Activated CD8-positive, alpha-beta memory T cell treated with anti-CD3 and anti-CD28 coated beads, Interleukin-2, amount 50 U/mL, for 1 hour (primary cell): ENCODE measurements around the gene MBOAT2.
"Not testable (repeated sequence)": the region's sequence is repeated elsewhere in the genome, so short reads cannot be mapped to it uniquely, and the experiment has no call there.

Experiments used
- DNase-seq: peaks from one replicate; pipeline ENCODE4 v3.0.0-alpha.2; 2020; ENCODE audit errors: extremely low read depth

MBOAT2 gene

DNA sequence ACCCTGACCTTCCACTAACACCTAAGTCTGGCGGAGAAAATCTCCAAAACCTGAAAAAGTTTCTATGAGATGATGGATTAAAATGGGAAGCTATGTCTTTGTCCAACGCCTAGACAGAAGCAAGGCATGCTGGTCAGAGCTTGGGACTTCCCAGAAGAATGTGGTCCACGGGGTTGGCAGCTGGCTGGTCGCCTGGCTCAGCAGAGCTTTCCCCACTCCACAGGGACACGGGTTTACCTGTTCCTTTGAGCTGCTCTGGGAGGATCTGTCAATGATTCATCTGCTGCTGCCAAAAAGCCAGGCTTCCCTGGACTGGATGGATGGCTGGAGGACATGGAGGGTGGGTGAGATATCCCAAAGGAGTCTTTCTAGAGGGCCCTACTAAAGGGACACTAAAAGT, 10.8 kb downstream of the MBOAT2 start:
- no peak for DNase-seq

- no peak for DNase-seq
These were observed 13.9 kb downstream of the MBOAT2 start for GRCh38 chr2:8989536-8990079.

DNA sequence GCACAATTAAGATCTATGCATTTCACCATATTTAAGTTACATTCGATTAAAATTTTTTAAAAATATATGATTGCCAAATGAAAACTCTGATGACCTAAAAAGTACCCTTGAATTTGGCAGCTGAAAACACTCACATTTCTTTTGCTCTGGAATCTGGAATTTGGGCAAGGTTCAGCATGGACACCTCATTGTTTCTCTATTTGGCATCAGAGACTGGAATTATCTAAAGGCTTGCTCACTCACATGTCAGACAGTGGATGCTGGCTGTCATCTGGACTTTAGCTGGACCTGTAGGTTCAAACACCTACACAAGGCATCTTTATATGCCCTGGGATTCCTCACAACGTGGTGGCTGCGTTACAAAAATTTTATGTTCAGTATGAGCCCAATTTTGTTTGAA, 16.1 kb downstream of the MBOAT2 start:
- DNase-seq, result no peak

- no peak for DNase-seq
These were observed 17.0 kb downstream of the MBOAT2 start for GRCh38 chr2:8986327-8986976.

DNA sequence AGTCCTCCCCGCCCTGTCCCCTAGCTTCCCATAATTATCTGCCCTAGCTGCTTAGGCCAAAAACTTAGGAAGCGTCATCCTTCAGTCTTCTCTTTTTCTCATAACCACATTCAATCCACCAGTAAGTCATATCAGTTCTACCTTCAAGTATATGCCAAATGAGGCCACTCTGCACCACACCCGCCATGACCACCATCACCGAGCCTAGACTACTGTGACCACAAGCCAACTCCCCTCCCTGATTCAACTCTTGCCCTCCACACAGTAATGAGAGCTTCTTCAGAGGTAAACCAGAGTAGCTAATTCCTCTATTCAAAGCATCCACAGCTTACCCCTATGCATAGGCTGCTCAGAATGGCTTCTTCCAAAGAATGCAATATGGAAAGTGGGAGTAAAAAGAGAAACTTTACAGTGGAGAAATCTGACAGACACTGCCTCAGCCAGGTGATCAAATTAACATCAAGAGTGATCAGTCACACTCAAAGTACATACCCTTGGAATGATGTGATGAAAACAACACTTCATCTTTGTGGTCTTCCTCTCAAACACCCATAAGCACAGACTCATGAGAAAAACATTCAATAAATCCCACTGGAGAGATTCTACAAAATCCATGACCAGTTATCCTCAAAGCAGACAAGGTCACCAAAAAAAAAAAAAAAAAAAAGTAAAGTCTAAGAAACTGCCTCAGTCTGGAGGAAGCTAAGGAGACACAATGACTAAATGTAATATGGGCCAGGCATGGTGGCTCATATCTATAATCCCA, 17.7 kb downstream of the MBOAT2 start:
- no peak for DNase-seq

GRCh38 chr2:8984855-8985254, 18.6 kb downstream of the MBOAT2 start:
- DNase-seq, result no peak

- DNase-seq, result no peak
These were observed 19.3 kb downstream of the MBOAT2 start for GRCh38 chr2:8984157-8984556.

DNA sequence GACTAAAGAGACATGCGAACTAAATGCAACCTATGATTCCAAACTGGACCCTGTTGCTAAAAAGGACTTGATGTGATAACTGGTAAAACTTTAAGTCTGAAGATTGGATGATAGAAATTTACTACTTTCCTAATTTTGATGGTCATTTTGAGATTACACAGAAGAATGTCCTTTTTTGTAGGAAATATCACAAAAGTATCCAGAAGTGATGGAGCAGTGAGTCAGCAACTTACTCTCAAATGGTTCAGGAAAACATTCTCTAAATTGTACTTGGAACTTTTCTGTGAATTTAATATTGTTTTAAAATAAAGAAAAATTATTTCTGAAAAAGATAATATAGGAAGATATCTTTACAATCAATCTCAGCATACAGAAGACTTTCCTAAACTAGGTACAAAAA, 19.9 kb downstream of the MBOAT2 start:
- DNase-seq, result no peak

- no peak for DNase-seq
These were observed 21.6 kb downstream of the MBOAT2 start for GRCh38 chr2:8981876-8982275.

GRCh38 chr2:8980096-8980495, 23.4 kb downstream of the MBOAT2 start:
- DNase-seq, result no peak

GRCh38 chr2:8977758-8978157, 25.7 kb downstream of the MBOAT2 start:
- DNase-seq, result no peak

DNA sequence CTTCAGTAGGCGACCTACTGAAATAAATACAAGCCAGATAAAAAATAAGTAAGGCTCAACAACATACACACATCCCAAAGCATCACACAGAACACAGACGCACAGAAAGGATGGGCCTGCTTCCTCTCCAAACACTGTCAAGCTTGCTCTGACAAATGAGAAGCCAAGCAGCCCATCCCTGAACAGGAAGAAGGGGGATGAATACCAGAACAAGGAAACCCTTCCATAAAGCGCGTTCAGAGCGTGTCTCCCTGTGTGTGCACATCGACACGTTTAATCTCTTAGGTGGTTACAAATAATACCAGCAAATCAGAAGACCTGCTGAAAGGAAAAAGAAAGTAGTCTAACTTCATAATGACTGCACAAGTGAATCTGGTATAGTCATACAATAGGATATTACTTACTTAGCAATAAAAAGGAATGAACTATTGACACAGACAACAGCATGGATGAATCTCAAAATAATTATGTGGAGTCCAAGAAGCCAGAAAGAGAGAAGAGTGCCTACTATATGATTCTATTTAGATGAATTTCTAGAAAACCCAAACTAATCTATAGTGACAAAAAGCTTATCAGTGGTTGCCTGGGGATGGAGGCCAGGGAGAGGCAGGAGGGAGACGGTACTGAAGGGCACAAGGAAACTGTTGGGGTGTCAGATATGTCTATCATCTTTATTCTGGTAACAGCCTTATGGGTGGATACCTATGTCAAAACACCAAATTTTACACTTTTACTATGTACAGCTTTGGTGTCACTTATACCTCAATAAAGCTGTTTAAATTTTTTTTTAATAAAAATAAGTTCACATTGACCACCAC, 26.8 kb downstream of the MBOAT2 start:
- DNase-seq, result no peak

GRCh38 chr2:8974016-8974415, 29.5 kb downstream of the MBOAT2 start:
- no peak for DNase-seq

DNA sequence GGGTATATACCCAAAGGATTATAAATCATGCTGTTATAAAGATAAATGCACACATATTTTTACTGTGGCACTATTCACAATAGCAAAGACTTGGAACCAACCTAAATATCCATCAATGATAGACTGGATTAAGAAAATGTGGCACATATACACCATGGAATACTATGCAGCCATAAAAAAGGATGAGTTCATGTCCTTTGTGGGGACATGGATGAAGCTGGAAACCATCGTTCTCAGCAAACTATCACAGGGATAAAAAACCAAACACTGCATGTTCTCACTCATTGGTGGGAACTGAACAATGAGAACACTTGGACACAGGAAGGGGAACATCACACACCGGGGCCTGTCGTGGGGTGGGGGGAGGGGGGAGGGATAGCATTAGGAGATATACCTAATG, 30.5 kb downstream of the MBOAT2 start:
- not testable (repeated sequence) for DNase-seq

DNA sequence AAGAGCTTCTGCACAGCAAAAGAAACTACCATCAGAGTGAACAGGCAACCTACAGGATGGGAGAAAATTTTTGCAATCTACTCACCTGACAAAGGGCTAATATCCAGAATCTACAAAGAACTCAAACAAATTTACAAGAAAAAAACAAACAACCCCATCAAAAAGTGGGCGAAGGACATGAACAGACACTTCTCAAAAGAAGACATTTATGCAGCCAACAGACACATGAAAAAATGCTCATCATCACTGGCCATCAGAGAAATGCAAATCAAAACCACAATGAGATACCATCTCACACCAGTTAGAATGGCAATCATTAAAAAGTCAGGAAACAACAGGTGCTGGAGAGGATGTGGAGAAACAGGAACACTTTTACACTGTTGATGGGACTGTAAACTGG, 30.9 kb downstream of the MBOAT2 start:
- DNase-seq, result not testable (repeated sequence)

GRCh38 chr2:8969348-8969747, 34.1 kb downstream of the MBOAT2 start:
- not testable (repeated sequence) for DNase-seq

DNA sequence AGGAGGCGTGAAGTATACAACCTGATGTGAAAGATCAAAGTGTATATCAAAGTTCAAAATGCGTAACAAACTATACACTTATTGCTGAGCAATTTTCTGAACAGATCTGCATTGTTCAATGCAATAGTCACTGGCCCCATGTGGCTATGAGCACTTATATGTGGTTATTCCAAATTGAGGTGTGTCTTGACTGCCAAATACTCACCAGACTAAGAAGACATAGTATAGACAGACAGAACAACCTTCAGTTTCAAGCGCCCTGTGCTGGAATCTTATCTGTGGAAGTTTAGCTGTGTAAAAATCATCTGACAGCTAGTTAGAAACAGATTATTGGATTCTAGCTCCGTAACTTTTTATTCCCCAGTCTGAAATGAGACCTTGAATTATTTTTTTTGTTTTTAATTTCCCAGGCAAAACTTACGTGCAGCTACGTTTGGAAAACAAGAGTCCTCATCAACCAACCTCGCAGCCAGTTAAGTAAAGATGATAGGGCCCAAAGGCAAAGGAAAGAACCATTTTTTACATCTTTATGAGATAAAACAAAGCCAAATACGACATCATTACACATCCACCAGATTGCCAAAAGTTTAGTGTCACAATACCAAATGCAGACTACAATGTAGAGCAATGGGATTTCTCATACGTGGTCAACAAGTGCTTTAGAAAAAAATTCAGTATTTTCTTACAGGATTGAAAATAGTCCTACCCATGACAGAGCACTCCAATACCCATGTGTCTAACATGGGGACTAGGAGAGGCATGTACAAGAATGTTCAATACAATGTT, 37.2 kb downstream of the MBOAT2 start:
- DNase-seq, result no peak

- no peak for DNase-seq
These were observed 38.1 kb downstream of the MBOAT2 start for GRCh38 chr2:8965216-8965969.

DNA sequence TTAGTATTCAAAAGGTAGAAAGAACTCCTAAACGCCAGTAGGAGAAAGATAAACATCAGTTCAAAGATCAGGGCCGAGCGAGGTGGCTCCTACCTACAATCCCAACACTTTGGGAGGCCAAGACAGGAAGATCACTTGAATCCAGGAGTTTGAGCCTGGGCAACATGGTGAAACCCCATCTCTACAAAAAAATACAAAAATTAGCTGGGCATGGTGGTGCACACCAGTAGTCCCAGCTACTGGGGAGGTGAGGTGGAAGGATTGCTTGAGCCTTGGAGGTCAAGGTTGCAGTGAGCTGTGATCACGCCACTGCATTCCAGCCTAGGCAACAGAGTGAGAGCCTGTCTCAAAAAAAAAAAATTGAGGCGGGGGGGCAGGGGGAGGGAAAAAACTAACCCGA, 40.6 kb downstream of the MBOAT2 start:
- no peak for DNase-seq

- no peak for DNase-seq
These were observed 45.9 kb downstream of the MBOAT2 start for GRCh38 chr2:8957628-8958027.

DNA sequence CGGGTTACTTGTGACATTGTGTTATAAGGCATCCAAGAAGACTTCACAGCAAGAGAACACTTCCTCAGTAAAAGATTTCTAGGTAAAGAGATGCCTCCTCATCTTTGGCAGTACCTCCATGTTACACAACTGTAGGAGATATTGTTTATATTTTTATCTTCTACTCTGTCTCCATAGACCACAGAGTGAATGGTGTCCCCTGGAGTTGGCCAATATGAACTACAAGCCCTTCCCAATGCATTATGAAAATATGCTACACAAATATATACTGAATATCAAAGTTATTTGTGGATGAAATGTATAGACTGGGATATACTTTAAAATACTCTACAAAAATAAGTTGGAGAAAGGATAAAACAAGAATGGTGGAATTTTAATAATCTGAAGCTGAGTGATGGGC, 46.7 kb downstream of the MBOAT2 start:
- DNase-seq, result no peak
